Measurements from ENCODE around the gene STK32C.

The STK32C gene

DNA sequence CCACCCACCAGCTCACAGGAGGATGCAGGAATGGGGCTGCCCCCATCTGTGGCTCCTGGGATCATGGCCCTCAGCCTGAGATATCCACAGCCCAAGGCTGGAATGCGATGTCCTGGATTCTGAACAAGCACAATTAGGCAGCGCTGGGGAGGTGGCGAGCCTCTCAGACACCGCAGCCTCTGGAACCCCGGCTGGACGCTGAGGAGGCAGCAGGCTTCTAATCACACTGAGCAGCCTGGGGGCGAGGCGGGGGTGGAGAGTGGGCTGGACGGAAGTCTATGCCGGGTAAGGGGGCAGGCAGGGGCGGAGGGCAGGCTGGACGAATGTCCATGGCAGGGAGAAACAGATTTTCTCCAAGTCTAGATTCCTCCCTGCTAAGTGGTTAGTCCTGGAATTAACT, 64.6 kb downstream of the STK32C start:
- DNase-seq = no peak

DNA sequence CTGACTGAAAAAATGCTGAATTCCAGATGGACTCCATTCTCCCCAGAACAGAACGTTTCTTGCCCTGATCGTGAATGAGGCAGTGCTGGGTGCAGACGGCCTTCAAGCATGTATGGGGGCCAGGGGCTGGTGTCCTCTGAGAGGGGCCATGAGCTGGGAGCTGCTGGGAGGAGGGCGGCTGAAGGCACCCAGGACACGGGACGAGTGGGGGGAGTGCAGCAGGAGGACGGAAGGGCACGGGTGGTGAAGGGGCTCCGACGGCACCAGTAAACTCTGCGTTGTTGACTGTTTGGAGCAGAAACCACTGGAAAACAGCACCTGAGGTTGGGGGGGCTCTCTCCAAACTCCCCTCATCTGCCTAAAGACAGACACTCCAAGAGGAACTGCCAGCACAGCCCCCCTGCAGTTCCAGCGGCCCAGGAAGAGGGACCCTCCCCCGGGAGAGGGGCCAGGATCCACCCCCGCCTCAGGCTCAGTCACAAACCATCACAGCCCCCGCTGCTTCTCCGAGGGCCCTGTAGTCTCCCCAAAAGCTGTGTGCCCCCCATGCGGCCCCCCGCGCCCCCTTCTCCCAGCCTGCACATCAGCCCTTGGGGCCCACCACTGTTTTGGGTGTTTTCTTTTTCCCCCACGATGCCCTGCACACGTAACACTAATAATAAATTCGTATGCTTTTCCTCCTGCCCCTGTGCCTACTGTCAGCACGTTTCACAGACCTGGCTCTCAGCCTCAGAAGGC, 65.5 kb downstream of the STK32C start:
- DNase-seq = no peak

DNA sequence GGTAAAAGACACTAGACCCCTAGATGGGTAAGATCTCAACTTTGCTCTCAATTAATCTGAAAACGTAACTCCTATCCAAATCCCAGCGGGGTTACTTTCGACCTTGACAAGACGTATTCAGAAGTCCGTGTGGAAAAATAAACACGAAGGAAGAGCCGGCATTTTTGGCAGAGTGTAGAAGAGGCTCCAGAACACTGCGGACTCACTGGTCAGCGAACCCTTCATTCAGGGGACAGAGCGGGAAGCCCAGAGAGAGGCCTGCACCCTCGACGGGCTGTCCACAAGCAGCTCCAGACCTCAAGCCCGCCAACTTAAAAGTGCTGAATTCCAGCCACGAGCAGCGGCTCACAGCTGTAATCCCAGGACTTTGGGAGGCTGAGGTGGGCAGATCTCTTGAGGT, 66.3 kb downstream of the STK32C start:
- no peak for DNase-seq

DNA sequence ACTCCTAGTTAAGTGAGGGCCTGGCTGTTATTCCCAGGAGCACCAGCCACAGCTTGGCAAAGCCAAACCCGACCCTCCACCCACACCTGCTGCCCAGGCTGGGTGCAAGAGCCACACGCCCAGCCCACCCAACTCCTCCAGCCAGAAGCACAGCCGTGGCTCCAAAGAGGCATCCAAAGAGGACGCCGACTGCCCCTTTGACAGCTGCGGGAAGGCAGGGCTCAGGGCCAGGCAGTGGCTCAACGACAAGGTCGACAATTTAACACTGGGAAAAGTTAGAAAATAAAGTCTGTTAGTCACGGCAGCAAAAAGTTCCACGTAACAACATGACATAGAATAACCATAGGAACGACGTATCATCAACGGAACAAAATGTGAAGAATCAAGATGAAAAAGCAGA, 66.7 kb downstream of the STK32C start:
- no peak for DNase-seq

DNA sequence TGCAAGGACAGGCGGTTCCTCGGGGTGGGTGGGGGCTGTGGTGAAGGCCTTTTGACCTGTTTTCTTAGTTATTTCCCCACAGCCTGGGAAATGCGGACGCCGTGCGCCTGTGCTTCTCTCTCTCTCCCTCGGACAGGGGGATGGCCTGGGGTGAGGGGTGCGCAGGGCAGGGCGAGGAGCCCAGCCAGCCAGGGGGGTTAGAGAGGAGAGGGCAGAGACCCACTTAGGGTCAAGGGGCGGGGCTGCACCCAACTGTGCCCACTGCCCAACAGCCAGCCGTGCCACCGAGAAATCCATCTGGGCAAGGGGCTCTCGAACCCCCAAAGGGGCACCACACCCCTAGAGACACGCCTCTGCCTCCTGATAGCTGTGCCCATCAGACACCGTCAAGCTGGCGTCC, 67.2 kb downstream of the STK32C start:
- DNase-seq = no peak

DNA sequence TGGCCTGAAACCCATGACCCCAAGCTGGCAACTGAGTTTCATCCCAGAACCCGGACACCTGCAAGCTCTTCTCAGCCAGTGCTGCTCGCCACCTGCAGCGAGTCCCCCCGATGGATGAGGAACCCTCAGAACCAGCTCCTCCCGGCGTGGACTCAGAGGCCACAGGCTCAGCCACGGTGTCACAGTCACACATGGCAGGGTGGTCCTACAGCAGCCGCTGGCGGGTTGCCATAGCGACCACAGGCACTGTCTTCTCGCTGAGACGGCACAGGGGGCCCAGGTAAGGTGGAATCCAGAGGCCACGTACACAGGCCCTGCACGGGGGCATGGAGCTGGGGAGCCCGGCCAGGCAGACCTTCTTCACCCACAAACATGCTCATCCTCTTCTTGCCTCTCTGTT, 67.6 kb downstream of the STK32C start:
- no peak for DNase-seq

DNA sequence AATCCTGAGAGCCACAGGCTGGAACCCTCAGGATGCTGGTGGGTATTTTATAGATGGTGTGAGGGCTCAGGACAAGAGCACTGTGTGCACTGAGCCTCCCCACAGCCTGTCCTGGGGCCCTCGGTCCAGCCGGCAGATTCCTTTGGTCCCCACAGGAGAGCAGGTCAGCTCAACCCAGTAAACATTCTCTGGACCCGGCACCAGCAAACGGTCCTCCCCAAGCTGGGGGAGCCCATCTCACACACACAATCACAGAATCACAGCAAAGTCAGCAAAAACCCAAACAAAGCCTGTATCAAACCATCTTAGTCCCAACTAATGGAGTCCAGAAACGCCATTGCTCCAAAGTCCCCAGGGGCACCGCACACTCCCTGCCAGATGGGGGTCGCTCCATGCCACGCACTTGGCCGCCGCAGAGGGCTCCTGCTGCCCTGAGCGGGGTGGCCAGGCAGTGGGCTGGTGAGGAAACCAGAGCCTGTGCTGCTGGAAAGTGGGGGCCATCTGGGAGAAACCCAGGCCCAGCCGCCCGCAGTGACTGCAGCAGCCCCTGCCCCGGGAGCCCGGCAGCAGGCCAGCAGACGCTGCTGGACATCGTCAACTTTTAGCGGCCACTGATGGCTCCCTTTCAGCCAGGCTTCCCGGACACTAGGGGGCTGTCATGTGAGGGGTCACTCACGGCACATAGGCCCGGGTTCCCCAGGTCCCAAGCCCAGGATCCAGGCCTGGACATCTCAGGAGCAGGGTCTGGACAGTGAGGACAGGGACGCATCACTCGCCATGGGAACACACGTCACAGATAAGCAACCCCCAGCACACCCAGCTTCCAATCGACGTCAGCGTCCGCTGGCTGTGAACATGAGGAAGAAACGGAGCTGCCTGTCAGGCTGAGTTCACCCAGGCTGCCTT, 68.4 kb downstream of the STK32C start:
- DNase-seq = no peak

DNA sequence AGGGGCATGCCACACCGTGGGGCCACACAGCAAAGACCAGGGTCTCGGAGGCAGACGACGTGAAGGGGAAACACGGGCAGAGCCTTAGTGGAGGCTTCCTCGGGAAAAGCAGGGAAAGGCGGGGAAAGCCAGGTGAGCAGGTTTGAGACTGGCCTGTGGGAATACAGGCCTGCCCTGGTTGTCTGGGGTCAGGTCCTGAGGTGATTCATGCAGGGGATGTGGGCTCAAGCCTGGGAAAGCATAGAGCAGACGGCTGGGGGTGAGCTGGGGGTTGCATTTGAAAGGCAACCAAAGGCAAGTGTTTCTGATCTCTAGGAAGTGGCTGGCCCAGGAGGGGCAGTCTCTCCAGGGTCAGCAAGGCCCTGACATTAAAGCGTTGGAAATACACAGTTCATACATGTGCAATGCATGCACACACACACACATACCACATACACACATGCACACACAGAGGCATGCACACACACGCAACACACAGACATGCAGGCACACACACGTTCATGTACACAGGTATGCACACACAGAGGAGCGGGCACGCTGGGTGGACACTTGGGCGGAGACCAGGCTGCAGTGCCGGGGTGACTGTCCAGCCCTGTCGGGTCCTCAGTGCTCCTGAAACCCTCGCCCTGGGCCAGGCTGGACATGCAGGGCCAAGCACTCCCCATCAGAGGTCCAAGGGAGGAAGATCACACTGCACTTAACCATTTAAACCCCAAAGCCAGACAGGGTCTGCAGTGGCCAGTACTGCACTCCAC, 69.2 kb downstream of the STK32C start:
- DNase-seq = no peak

DNA sequence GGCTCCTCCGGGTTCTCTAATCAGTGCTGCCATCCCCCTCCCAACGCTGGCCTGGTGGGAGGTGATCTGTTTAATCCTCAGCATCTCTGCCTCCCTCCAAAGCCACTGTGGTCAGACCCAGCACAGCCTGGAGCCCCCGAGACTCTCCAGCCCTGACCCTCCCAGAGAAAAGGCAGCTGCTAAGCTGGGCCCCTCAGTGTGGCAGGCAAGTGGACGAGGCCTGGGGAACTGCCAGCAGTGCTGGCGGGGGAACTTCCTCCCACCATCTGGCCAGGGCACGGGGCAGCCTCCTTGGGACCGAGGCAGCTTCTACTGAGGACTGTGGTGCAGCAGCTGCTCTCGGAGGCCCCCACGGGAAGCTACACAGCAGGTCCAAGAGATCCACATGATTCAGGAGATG, 69.9 kb downstream of the STK32C start:
- no peak for DNase-seq

DNA sequence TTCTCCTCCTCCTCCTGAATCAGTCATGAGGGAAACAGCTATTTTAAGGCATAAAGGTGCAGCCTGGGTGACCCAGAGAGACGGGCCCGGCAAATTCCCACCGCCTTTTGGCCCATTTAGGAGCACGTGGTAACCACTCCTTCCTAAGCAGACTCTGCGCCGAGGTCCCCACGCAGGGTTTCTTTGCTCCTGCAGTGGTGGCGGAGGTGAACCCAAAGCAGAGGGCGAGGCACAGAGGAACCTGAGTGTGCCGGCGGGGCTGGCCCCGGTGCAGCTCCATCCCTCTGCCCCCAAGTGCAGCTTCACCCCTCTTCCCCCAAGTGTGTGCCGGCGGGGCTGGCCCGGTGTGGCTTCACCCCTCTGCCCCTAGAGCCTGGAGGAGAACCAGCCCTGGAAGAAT, 70.4 kb downstream of the STK32C start:
- DNase-seq = no peak

DNA sequence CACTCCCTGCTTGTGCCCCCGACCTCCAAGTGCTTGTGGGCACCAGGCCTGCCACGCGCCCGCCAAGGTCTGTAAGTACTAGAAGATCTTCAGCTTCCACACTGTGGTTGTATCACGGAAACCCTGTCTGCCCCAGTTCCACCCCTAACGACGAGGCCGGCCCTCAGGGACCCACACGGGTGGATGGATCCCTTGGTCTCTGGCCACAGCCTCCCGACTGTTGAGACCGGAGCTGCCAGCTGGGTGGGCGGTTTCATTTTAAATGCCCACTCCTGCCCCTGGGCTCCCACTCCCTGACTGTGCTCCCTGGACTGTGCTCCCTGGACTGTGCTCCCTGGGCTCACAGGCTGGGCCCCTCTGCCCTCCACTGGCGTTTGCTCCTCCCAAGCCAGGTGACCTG, 70.9 kb downstream of the STK32C start:
- no peak for DNase-seq

DNA sequence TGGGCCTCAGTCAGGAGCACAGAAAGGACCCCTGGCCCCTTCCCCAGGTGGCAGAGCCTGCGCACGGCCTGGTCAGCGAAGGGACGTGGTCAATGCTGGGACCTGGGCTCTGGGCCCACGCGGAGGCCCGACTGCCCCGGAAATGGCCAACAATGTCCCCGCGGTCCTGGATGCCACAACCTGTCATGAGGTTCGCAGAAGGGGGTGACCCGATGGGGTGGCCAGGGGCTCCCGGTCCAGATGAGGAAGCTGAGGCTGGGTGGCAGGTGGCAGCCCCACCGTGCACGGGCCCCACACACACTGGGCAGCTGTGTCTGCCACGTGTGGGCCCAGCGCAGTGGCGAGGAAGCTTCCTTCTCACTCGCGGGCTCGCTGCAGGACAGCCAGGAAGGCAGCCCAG, 71.6 kb downstream of the STK32C start:
- no peak for DNase-seq

DNA sequence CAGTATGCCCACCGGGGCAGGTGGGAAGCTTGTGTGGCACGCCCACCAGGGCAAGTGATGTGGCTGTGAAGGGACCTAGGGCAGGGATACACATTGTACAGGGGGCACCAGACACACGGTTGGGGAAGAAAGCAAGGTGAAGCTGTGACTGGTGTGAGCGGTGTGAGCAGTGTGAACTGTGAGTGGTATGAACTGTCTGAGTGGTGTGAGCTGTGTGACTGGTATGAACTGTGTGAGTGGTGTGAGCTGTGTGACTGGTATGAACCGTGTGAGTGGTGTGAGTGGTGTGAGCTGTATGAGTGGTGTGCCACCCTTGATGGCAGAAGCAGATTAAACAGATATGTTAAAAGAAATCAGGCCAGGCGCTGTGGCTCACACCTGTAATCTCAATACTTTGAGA, 72.9 kb downstream of the STK32C start:
- no peak for DNase-seq

DNA sequence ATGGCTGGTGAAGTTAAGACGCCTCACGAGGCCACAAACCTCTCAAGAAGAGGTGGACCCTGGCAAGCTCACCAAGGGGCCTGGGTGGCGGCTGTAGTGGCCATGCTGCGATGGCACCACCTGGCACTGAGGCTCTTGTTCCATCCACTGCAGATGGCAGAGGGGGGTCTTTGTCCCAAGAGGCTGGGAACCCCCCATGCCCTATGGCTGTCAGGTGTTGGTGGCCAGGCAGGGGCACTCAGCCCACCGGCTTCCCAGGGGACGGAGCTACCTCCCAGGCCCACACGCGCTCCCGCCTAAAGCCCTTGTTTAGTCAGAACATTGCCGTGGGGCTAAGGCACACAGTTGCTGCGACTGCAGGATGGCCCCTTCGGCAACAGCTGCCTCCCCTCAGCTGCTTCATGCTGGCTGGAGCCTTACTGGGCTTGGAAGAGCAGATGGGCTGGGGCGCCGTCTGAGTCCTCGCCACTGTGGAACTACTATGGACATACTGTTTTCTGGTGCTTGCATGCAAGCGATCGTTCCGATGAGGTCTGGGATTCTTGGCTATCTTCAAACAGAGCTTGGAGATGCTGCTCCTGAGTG, 74.2 kb downstream of the STK32C start:
- DNase-seq = no peak

DNA sequence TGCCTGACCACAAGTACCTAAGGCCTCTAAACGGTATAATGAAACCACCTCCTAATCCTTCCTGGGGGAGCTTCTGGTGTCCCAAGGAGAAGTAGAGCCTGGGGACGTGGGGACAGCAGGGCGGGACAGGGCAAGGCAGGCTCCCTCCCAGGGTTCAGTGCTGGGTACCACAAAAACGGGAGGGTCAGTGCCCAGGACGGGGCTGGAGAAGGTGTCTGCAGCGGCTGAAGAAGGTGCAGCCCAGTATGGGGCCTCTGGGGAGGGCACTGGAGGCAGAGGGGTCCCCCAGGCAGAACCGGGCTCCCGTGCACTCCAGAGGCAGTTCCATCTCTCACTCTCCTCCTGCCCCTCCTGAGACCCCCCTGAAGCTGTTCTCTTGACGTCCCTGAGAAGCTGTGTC, 74.8 kb downstream of the STK32C start:
- DNase-seq = no peak

DNA sequence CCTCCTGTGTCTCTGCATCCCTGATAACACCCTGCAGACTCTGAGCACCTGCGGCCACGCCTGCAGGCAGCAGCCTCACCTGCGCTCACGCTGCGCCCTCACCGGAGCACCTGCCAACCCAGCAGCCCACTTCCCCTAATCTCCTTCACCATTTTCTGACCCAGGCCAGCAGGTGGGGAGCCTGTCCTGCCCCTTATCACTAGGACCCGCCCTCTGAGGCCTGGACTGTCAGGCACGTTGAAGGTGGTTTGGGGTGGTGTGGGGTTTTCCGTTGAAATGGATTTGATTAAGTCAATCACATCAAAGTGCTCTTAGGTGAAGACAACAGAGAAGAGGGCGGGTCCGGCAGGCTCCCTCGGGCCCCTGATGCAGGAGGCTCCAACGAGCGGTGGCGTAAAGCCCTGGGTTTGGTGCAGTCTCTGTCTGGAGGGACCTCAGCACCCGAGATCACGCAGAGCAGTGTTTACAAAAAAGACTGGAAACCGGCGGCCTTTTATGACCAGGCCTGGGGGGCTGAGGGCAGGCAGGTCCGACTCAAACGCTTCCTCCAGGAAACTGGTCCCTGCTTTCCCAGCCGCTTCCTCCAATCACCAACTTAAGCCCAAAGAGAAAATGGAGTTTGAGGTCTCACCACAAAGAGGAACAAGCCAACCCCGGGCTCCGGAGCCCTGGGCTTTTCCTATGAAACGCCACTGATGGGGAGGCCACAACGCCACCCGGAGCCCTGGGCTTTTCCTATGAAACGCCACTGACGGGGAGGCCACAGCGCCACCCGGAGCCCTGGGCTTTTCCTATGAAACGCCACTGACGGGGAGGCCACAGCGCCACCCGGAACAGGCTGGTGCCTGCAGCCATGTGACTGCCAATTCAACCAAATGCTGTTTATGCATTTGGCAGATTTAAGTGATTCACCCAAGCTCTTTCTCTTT, 75.5 kb downstream of the STK32C start:
- no peak for DNase-seq

DNA sequence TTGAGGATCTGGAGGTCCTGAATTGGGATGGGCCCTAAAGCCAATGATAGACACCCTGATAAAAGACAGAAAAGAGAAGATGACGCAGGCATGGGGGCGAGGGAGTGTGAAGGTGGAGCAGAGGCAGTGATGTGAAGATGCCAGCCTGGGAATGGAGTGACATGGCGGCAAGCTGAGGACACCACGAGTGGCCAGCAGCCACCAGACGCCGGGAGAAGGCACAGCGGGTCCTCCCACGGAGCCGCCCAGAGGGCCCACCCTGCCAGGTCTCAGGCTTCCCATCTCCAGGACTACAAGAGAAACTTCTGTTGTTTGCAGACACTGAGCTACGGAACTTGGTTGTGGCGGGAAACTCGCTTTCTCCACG, 76.1 kb downstream of the STK32C start:
- no peak for DNase-seq

DNA sequence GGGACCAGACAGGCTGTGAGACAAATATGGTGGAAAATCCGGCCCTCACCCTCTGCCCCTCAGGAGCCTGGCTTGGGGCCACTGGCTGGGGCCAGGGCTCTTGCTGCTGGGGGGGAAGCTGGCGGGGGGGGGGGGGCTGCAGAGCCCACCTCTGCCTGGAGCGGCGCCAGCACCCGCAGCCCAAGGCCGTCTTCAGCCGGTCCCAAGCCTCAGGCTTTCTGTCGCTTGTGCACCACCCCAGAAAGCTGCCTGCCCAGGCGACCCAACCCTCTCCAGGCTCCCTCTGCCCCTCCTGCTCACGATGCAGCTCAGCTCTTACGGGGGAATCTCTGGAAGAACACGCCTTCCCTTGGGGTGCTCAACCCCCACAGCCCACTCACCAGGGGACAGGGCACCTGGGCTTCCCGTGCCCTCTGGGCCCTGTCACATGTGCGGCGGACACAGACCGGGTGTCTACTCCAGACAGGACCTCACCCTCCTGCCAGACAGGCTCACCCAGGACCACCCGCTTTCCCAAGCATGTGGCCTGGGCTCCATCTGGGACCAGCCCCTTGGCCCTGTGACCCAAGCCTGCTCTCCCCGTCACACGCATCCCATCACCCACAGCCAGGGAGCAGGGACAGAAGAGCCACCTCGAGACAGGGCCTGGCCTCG, 77.1 kb downstream of the STK32C start:
- no peak for DNase-seq

DNA sequence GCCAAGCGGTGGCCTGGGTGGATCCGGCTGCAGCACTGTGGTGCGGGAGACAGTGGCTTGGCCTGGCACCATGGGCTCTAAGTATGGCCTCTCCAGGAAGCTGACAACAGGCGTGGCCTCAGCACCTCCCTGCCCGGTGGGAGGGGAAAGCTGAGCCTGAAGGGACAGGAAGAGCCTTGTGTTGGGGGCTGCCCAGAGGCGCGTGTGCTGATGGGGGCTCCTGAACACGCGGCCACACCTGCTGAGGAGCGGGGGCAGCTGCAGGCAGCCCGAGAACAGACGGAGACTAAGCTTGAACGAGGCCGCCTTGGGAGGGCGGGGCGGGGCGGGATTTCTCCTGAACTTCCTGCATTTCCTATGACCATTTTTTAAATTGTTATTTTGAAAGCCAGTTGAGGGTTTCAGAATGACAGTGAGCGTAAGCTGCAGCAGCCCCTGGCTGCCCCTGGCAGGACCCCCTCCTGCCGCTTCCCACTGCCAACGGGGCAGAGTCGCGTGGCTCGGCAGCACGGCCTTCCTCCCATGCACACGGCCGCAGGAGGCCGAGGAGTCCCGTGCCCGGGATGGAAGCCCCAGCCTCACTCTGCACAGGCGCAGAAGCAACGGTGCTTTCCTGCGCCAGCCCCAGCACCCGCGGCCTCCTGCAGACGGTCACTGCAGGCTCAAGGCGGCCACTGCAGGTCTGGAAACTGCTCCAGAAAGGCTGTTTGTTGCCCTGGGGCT, 77.8 kb downstream of the STK32C start:
- DNase-seq = no peak

DNA sequence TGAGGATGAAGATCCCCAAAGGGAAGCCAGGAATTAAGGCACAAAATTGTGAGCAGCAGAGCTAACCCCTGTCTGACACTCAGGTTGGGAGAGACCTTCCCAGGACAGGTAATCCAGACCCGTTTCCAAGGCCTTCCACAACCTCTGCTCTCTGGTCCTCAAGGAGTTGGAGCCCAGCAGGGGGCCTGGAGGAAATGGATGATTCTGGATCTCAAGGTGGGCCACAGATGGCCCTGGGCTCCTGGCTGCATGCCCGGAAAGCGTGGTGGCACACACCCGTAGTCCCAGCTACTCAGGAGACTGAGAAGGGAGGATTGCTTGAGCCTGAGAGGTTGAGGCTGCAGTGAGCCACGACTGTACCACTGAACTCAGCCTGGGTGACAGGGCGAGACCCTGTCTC, 78.7 kb downstream of the STK32C start:
- no peak for DNase-seq

DNA sequence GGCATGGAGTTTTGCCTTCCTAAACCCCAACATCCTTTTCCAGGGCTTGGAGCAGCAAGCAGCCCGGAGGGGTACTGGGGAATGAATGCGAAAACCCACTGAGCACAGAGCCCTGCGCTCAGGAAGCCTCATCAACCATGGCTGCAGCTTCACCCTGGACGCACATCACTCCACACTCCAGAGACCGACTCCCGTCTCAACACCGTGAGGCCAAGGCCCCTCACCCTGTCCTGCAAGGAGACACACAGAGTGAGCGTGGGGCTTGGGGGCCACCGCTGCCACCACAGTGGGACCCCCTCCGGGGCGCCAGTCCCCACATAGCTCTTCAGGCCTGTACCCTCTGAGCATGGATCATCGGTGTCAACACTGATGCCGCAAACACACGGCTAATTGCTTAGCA, 79.1 kb downstream of the STK32C start:
- no peak for DNase-seq
